ENCODE measurements around the gene MTCP1.
A peak's percentile ranks its signal among the peaks of the same experiment; 100 is the strongest.

Gene MTCP1

DNA sequence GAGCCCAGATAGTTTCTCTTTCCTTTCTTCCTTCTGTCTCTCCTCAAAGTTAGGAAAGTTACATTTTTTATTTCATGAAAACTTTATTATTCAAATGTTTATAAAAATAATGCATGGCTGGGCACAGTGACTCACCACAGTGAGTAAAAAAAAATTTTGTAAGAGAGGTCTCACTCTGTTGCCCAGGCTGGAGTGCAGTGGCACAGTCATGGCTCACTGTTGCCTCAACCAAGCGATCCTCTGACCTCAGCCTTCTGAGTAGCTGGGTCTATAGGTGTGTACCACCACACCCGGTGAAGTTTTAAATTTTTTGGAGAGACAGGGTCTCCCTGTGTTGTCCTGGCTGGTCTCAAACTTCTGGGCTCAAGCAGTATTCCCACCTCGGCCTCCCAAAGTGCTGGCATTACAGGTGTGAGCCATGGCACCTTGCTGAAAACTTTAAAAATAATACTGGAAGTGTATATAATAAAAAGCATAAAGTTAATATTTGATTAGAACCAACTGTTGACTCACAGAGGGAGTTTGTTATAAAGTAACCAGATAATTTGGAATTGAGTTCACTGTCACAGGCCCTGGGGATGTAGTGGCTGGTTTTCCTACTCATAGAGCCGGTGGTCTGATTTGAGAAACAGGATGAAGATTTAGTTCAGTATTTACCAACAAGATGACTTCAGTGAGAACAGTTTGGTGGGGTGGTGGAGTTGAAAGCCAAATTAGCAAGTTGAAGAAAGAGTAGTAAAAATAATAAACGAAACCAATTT is 18.0 kb downstream of the MTCP1 start:
- no peak for DNase-seq

DNA sequence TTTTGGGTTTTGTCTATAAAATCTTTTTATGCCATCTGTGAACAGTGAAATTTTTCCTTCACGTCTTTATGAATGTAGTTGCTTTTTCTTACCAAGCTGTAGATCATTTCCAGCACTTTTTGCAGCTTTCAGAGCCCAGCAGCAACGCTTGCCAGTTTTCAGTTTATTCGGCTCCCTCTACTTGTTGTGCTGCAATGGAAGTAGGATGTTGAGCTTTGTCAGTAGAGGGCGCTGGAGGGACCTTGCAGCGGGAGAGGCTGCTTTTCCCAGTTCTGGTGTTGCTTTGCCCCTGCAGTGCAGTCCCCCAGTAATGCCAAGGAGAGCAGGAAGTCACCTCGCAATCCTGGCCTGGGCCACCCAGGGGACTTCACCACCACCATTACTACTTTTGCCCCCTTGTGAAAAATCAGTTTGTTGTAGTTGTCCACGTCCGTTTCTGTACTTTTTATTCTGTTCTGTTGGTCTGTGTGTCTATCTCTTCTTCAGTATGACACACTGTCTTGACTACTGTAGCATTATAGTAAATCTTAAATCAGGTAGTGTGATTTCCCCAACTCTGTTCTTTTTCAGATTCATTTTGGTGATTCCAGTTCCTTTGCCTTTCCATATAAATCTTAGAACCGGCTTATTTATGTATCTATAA is 21.8 kb downstream of the MTCP1 start:
- DNase-seq, result no peak

DNA sequence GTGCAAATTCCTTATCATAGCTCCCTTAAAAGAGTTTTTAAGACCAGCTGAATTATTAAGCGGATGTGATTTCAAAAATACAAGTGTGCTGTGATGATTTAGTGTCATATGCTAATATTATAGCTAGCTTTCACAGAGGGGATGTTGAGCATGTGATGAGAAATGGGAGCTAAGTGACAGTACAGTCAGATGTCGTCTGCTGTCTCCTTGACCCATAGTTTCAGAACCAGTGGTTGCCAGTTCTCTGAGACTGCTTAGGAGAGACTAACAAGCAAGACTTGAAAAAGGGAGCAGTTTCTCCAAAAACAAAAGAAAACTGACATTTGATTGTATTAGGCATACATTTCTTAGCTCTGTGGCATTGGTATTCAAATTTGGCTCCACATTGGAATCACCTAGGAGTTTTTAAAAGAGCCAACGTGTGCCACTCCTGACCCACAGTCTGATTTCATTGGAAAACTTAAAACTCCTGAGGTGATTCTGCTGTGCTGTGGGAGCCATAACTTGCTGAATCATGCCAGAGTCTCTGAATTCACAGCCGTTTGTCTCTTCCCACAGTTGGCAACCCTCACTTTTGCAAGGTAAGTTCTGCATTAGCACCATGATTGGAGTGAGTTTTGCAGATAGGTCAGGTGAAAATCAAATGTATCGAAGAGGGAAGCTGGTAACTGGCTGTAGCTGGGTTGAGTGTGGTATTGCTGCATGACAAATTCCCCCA is 24.0 kb downstream of the MTCP1 start:
- DNase-seq, result no peak

DNA sequence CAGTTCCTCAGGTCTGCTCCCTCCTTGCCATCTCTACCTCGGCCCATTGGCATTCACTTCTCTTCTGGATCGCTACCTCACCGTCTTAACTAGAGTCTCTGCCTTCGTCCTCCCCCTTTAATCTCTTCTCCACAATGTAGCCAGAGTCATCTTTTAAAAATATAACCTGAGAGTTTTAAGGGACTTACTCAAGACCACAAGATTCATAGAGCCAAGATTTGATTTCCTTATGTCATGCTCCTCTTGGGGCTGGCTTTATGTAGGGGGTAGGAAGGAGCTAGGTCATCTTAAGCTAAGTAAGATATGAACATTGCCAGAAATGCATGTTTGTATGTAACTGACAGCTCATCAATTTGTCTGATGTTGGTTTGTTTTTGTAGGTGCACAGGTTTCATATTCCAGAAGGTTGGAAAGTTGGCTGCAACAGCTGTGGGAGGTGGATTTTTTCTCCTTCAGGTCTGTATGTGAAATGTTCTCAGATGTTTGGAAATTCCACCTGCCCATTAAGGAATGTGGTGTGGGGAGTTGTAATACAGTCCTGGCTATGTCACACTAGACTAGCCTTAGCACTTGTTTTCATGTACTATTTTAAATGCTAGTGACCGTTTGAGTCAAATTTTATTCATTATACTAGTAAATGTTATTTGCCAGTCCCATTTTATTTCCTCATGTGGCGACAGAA is 24.7 kb downstream of the MTCP1 start:
- no peak for DNase-seq

DNA sequence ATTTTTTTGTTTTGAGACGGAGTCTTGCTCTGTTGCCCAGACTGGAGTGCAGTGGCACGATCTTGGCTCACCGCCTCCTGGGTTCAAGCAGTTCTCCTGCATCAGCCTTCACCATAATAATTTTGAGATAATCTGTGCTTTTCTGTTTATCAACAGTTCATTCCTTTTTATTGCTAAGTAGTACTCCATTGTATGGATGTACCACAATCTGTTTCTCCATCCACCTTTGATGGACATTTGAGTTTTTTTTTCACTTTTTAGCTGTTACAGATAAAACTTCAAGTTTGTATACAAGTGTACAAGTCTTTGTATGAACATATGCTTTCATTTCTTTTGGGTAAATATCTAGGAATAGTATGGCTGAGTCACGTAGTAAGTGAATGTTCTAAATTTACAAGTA is 35.2 kb downstream of the MTCP1 start:
- no peak for DNase-seq

DNA sequence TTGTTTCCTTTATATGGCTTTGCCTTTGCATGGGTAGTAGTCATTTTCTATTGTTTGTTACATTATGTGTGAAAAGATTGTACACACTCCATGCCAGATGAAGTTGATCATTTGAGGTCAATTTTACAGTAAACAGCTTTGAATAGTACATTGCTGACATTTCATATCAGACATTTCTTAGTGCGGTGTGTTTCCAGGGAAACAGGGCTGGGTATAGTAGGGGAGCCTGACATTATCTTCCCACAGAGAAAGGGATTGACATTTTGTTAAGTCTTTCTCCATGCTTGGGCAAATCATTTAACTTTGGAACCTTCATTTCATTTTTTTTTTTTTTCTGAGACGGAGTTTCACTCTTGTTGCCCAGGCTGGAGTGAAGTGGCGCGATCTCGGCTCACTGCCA is 39.3 kb downstream of the MTCP1 start:
- DNase-seq, result no peak

DNA sequence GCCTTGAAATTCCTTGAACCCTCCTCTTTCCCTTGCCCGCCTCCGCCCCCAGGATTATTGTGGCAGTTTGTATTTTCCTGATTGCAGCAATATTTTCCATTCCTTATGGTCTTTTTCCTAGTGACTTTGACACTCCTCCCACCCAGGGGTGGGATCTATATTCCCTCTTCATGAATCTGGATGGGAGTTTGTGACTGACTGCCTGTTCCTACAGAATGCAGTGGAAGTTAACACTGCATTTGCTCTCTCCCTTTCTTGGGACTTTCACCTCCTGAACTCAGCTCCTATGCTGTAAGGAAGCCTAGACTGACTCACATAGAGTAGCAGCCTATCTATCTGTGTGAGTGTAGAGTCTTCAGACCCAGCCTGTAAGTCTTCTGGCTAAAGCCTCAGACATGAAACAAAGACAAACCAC is 42.1 kb downstream of the MTCP1 start:
- DNase-seq, result no peak

DNA sequence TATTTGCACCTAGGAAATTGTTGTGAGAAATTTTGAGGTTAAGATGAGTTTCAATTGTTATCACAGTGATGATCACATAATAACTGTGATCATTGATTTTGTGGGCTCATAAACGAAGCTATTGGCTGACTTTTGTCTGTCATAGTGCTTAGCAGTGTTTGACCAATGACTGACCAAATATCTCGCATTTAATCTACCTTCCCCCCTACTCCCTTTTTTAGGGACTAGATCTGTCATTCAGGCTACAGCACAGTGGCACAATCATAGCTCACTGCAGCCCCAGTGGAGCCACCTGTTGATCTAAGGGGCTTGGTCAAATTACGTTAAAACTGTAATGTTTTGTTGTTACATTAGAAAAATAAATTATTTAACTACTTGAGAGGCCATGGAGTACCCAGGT is 42.8 kb downstream of the MTCP1 start:
- DNase-seq, result no peak

DNA sequence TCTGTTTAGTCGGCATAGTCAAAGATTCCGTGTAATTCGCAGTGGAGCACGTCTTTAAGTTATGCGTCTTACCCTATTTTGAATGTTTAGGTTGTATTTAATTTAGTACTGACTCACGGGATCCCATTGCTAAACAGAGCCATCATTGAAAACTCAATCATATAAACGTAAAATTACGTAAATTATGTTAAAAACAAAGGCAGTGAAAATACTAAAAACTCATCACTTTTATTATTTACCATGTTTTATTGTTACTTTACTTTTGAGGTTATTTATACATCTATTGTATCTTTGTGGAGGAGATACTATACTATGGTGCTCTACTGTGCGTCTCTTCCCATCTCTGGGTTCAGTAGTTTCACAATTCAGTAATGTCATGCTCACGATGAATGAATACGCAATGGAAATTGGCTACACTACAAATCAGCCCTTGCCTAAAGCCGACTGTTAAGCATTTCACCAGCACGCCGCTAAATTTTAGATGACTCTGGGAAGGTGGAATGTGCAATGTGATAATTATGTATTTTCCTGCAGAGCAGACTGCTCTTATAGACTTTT is 43.3 kb downstream of the MTCP1 start:
- no peak for DNase-seq

DNA sequence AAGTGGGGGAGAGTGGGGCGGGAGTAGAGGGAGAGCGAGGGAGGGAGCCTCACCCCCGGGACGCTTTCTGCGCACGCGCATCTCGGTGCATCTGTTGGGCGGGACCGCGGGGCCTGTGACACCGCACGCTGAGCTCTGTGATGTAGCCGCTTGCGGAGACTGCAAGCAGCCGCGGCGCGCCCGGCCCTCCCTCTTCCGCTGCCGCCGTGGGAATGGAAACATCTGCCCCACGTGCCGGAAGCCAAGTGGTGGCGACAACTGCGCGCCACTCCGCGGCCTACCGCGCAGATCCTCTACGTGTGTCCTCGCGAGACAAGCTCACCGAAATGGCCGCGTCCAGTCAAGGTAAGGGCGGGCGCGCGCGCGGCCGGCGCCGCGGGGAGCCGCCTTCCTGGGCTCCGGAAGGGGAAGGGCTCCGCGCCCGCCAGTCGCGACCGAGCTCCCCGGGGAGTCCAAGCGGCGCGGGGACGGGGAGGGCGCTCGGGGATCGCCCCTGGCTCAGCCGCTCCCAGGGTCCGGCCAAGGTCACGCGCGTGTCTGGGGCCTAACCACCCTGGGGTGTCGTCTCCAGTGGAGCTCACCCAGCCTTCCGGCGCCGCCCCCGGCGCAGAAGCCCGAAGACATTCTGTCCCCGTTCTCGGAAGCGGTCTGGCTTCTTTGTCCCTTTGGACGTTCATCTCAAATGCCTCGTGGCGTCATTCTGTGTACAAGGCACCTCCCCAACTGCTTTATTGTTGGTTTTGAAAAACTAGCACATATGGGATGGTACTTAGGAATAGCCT is 44.0 kb downstream of the MTCP1 start, which contains the start of gene FUNDC2:
Gene FUNDC2, plus strand, starts transcription at position 118 of the 782 bp plus-strand sequence. Its CDS starts 95 bp downstream, at position 213.
- peak; percentile 59 for DNase-seq

DNA sequence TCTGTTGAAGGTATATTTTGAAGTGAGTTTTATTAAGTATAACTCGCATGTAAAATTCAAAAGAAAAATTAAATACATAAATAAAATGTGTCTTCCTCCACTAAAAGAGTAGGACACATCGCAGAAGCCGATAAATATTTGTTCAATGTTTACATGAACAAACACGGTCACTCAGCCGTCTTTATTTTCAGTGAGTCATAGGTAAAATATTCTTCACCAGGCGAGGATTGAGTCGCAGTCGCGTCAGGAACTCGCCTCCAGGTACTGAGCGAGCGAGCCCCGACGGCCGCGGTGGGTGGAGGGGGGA is 44.6 kb downstream of the MTCP1 start:
- DNase-seq, result no peak

DNA sequence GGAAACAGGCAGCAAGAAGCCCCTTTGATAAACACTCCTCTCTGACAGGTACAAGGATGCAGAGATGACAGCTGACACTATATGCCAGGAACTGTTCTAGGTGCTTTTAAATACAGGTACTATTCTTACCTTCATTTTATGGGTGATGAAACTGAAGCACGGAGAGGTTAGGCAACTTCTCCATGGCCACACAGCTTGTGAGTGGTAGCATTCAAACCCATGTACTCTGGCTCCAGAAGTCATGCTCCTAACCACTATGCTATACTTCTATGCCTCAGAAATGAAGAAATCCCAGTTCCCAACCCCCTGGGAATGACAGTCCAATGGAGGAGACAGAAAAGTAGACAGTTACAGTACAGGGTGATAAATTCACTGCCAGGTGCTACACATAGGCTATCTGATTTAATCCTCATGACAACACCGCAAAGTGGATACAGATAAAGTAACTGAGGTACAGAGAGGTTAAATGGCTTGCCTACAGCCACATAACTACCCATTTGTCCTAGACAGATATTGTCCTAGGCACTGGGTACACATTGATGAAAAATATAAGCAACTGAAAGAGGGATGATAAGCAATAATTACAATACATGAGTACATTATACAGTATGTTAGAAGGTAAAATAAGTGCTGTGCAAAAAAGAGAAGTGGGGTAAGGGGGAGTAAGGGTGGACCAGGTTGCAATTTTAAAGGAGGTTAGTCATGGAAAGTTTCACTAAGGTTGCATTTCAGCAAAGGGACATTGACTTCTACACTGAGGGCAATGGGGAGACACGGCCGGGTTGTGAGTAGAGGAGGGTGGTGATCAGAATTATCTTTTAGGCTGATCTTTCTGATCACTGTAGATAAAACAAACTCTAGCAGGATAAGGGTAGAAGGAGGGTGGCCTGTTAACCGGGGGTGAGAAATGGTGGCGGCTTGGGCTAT is 46.8 kb downstream of the MTCP1 start:
- DNase-seq, result no peak

DNA sequence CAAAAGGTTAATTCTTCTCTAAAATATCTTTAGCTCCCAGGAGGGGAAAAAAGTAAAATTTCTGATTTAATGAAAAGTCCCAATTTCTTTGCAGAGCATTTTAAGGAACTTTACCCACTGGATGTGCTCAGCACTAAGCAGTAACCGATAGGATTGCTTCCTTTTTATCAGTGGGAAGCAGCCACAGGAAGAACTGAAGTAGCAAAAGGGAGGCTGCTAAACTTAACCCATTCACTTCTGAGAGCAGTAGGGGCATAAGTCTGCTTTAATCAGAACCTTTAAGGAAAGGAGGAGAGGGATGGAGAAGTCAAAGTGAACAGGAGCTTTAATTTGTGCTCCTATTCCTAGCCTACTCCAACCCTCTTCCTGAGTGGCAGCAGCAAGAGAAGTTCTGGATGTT is 48.4 kb downstream of the MTCP1 start, which contains the start of gene F8:
Gene F8, minus strand, starts transcription at position 139 of the 400 bp plus-strand sequence. CDS start 171 bp downstream, outside the sequence.
- no peak for DNase-seq

DNA sequence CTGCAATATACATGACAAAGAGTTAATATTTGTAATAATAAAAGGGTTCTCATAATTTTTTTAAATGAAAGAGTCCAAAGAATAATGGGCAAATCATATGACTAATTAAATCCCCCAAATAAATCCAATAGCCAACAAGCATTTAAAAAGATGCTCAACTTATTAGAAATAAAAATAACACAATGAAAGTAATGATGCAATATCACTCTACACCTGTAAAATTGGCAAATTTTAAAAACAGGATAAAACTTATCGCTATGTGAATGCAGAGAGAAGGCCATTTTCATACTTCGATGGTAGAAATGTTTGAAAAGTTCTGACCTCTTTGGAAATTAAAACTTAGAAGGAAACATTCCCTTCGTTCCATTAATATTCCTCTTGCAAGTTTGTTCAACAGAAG is 50.3 kb downstream of the MTCP1 start:
- DNase-seq, result no peak
